Neural cell (in vitro differentiated cells): ENCODE data around the gene MBD5. TPM values are rescaled to one million over a fixed set of nuclear protein-coding genes. Genes with fewer than 3 reads are reported as not detected.

Source experiments
- H2AFZ ChIP-seq: fragments of 200-600, 300-800 bp; sonication (generic), shearing (Covaris generic); 2 replicates; pipeline ENCODE4 v1.6.0; 2014; ENCODE audit warnings: low read depth, mild to moderate bottlenecking, antibody characterized with exemption, low read length, moderate library complexity
- H3F3A ChIP-seq: fragments of 200-600 bp; shearing (Covaris generic); 2 replicates; pipeline ENCODE4 v1.6.1; 2016; ENCODE audit warnings: mild to moderate bottlenecking, moderate library complexity, mixed read lengths, antibody characterized with exemption, low read length; ENCODE audit not compliant: insufficient read depth, poor library complexity, severe bottlenecking
- H3K27ac ChIP-seq: fragments of 200-600, 300-800 bp; sonication (generic), shearing (Covaris generic); 2 replicates; pipeline ENCODE4 v1.5.1; 2014; ENCODE audit warnings: mild to moderate bottlenecking, low read length, moderate library complexity
- H3K27me3 ChIP-seq: fragments of 300-800, 200-600 bp; sonication (generic), shearing (Covaris generic); 2 replicates; pipeline ENCODE4 v1.6.0; 2014; ENCODE audit warnings: mild to moderate bottlenecking, low read depth, low read length, moderate library complexity; ENCODE audit not compliant: insufficient read depth
- H3K36me3 ChIP-seq: fragments of 300-800, 200-600 bp; sonication (generic), shearing (Covaris generic); 2 replicates; pipeline ENCODE4 v1.5.1; 2014; ENCODE audit warnings: mild to moderate bottlenecking, antibody characterized with exemption, low read length, moderate library complexity; ENCODE audit not compliant: insufficient read depth
- H3K4me2 ChIP-seq: fragments of 300-800, 200-600 bp; sonication (generic), shearing (Covaris generic); 2 replicates; pipeline ENCODE4 v1.6.0; 2014; ENCODE audit warnings: mild to moderate bottlenecking, low read length
- H3K4me3 ChIP-seq: fragments of 300-800, 200-600 bp; sonication (generic), shearing (Covaris generic); 2 replicates; pipeline ENCODE4 v1.5.1; 2014; ENCODE audit warnings: mild to moderate bottlenecking, low read length, moderate library complexity
- H3K79me2 ChIP-seq: fragments of 200-600 bp; shearing (Covaris generic); replicated peaks from 2 replicates; pipeline ENCODE4 v1.6.0; 2014; ENCODE audit warnings: mild to moderate bottlenecking, low read length, moderate library complexity; ENCODE audit not compliant: insufficient read depth
- H3K9ac ChIP-seq: fragments of 300-800, 200-600 bp; sonication (generic), shearing (Covaris generic); 2 replicates; pipeline ENCODE4 v1.6.1; 2016; ENCODE audit warnings: mild to moderate bottlenecking, low read length, mixed read lengths
- H3K9me2 ChIP-seq: fragments of 200-600 bp; shearing (Covaris generic); 2 replicates; pipeline ENCODE4 v1.6.1; 2016; ENCODE audit warnings: mild to moderate bottlenecking, low read length, mixed read lengths; ENCODE audit not compliant: insufficient read depth
- H3K9me3 ChIP-seq: fragments of 200-600, 300-800 bp; sonication (generic), shearing (Covaris generic); 2 replicates; pipeline ENCODE4 v1.6.1; 2016; ENCODE audit warnings: mild to moderate bottlenecking, mixed run types, low read length, moderate library complexity, mixed read lengths
- H4K20me1 ChIP-seq: fragments of 200-600 bp; shearing (Covaris generic); 2 replicates; pipeline ENCODE4 v1.6.1; 2016; ENCODE audit warnings: mild to moderate bottlenecking, mixed run types; ENCODE audit not compliant: insufficient read depth
- CTCF ChIP-seq: fragments of 450-650 bp; IDR thresholded peaks from 2 replicates; pipeline ENCODE4 v1.5.1; 2014; ENCODE audit warnings: antibody characterized with exemption, mild to moderate bottlenecking, moderate library complexity; ENCODE audit not compliant: poor library complexity, severe bottlenecking
- EP300 ChIP-seq: fragments of 450-650 bp; conservative IDR thresholded peaks from 2 replicates; pipeline ENCODE4 v1.6.1; 2014; ENCODE audit warnings: antibody characterized with exemption, mild to moderate bottlenecking, moderate library complexity; ENCODE audit not compliant: poor library complexity, severe bottlenecking
- EZH2 ChIP-seq: fragments of 200-600, 300-800 bp; shearing (Covaris generic), sonication (generic); IDR thresholded peaks from 2 replicates; pipeline ENCODE4 v1.6.1; 2014; ENCODE audit warnings: antibody characterized with exemption, low read length, borderline replicate concordance, mild to moderate bottlenecking; ENCODE audit not compliant: insufficient read depth, poor library complexity, severe bottlenecking
- MXI1 ChIP-seq: fragments of 450-650 bp; conservative IDR thresholded peaks from 2 replicates; pipeline ENCODE4 v1.6.1; 2014; ENCODE audit warnings: antibody characterized with exemption, mild to moderate bottlenecking; ENCODE audit not compliant: poor library complexity, severe bottlenecking
- POLR2AphosphoS5 ChIP-seq: IDR thresholded peaks from 2 replicates; pipeline ENCODE4 v1.6.1; 2012
- RAD21 ChIP-seq: fragments of 450-650 bp; conservative IDR thresholded peaks from 2 replicates; pipeline ENCODE4 v1.6.1; 2014; ENCODE audit warnings: antibody characterized with exemption, mild to moderate bottlenecking, moderate library complexity
- SMC3 ChIP-seq: fragments of 450-650 bp; conservative IDR thresholded peaks from 2 replicates; pipeline ENCODE4 v1.6.1; 2014; ENCODE audit warnings: antibody characterized with exemption, mild to moderate bottlenecking, moderate library complexity; ENCODE audit not compliant: poor library complexity
- TAF1 ChIP-seq: IDR thresholded peaks from 2 replicates; pipeline ENCODE4 v1.6.1; 2012; ENCODE audit warnings: low read depth
- polyA plus RNA-seq: library from polyadenylated mRNA; depleted of rRNA; stranded (reverse); fragments of >200 nt; gene quantifications from 2 replicates; pipeline ENCODE4 v1.2.3, GENCODE V29; 2014
- TF ChIP-seq, protein P1 (sequence below): IDR thresholded peaks from 2 replicates; pipeline ENCODE4 v1.6.1; 2012; ENCODE audit warnings: borderline replicate concordance

MBD5 gene
- polyA plus RNA-seq, 1 donor from 2014 or later: 9.7 TPM

- Histone ChIP-seq H3K4me3 (no peak overlapping the region), H3F3A (no peaks in the 10 kb centered on the region), H3K36me3 (no peaks in the 10 kb centered on the region), H3K9ac (no peak overlapping the region), H3K79me2 (peaks cover 57% of the 10 kb centered on the region), H2AFZ (no peak overlapping the region), H4K20me1 (no peaks in the 10 kb centered on the region), H3K9me2 (no peaks in the 10 kb centered on the region), H3K9me3 (no peaks in the 10 kb centered on the region), H3K27ac (no peak overlapping the region), H3K27me3 (no peaks in the 10 kb centered on the region), H3K4me2 (no peak overlapping the region)
- TF ChIP-seq CTCF (no peak), TAF1 (no peak), POLR2AphosphoS5 (no peak), RAD21 (no peak)
Observed at GRCh38 chr2:147977679-147978078, 43.2 kb upstream of the MBD5 start.

DNA sequence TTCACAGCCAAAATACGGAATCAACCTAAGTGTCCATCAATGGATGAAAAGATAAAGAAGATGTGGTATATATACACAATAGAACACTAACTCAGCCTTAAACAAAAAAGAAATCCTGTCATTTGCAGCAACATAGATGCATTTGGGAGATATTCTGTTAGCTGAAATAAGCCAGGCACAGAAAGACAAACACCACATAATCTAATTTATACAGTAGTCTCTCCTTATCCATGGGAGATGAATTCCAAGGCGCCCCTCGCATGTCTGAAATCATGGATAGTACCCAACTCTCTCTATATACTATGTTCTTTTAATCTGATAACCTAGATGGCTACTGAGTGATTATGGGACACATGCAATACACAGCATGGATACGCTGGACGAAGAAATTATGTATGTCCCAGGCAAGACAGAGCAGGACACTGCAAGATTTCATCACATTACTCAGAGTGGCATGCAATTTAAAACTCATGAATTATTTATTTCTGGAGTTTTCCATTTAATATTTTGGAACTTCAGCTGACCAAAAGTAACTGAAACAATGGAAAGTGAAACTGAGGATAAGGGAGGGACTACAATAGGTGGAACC lies 39.9 kb upstream of the MBD5 start:
- H3K4me3 ChIP-seq: no peak overlapping the region
- H3K79me2 ChIP-seq: peaks cover 83% of the 10 kb centered on the region
- no peak overlapping the region for H2AFZ ChIP-seq
- no peaks in the 10 kb centered on the region for H3K9me3 ChIP-seq
- H3F3A ChIP-seq: no peaks in the 10 kb centered on the region
- H3K9me2 ChIP-seq: no peaks in the 10 kb centered on the region
- no peaks in the 10 kb centered on the region for H4K20me1 ChIP-seq
- peaks cover 3% of the 10 kb centered on the region for H3K36me3 ChIP-seq
- no peak overlapping the region for H3K4me2 ChIP-seq
- H3K27me3 ChIP-seq: no peaks in the 10 kb centered on the region
- TF ChIP-seq EZH2 (no peak), EP300 (no peak), RAD21 (no peak), POLR2AphosphoS5 (no peak)
- H3K9ac ChIP-seq: no peak overlapping the region
- no peak overlapping the region for H3K27ac ChIP-seq

GRCh38 chr2:147989102-147989501 lies 31.8 kb upstream of the MBD5 start:
- H3K36me3 ChIP-seq: no peaks in the 10 kb centered on the region
- no peak overlapping the region for H3K27ac ChIP-seq
- no peaks in the 10 kb centered on the region for H3K27me3 ChIP-seq
- H3F3A ChIP-seq: no peaks in the 10 kb centered on the region
- no peak overlapping the region for H3K4me2 ChIP-seq
- no peak overlapping the region for H3K4me3 ChIP-seq
- no peaks in the 10 kb centered on the region for H4K20me1 ChIP-seq
- peaks cover 69% of the 10 kb centered on the region for H3K79me2 ChIP-seq
- H3K9me3 ChIP-seq: no peaks in the 10 kb centered on the region
- H3K9me2 ChIP-seq: no peaks in the 10 kb centered on the region
- no peak overlapping the region for H2AFZ ChIP-seq
- TF ChIP-seq RAD21 (no peak), CTCF (no peak), TAF1 (no peak), MXI1 (no peak), SMC3 (no peak), POLR2AphosphoS5 (no peak), EP300 (no peak), EZH2 (no peak)
- TF ChIP-seq, protein P1, sequence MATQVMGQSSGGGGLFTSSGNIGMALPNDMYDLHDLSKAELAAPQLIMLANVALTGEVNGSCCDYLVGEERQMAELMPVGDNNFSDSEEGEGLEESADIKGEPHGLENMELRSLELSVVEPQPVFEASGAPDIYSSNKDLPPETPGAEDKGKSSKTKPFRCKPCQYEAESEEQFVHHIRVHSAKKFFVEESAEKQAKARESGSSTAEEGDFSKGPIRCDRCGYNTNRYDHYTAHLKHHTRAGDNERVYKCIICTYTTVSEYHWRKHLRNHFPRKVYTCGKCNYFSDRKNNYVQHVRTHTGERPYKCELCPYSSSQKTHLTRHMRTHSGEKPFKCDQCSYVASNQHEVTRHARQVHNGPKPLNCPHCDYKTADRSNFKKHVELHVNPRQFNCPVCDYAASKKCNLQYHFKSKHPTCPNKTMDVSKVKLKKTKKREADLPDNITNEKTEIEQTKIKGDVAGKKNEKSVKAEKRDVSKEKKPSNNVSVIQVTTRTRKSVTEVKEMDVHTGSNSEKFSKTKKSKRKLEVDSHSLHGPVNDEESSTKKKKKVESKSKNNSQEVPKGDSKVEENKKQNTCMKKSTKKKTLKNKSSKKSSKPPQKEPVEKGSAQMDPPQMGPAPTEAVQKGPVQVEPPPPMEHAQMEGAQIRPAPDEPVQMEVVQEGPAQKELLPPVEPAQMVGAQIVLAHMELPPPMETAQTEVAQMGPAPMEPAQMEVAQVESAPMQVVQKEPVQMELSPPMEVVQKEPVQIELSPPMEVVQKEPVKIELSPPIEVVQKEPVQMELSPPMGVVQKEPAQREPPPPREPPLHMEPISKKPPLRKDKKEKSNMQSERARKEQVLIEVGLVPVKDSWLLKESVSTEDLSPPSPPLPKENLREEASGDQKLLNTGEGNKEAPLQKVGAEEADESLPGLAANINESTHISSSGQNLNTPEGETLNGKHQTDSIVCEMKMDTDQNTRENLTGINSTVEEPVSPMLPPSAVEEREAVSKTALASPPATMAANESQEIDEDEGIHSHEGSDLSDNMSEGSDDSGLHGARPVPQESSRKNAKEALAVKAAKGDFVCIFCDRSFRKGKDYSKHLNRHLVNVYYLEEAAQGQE: no peak
- H3K9ac ChIP-seq: no peak overlapping the region
